NCI-H2107 (cell line): ENCODE results near the gene AGBL5.

Experiments
- DNase-seq: peaks from one replicate; lab custom pipeline; 2025; lab: John Stamatoyannopoulos, UW

Gene AGBL5

GRCh38 chr2:27050996-27051901, at the start of gene AGBL5:
TSS of gene AGBL5 (plus strand) at chr2:27051668. CDS start at chr2:27052959, 1,291 bp downstream.
- DNase-seq: peak; percentile 78

GRCh38 chr2:27001950-27002349, 49.5 kb upstream of the AGBL5 start:
- no peak for DNase-seq

GRCh38 chr2:27003007-27003406, 48.5 kb upstream of the AGBL5 start:
- DNase-seq: no peak

- DNase-seq: no peak
Observed at GRCh38 chr2:27003857-27004256, 47.6 kb upstream of the AGBL5 start.

- DNase-seq: no peak
Observed at GRCh38 chr2:27006602-27007415, 44.7 kb upstream of the AGBL5 start.

- no peak for DNase-seq
Observed at GRCh38 chr2:27007416-27008374, 43.8 kb upstream of the AGBL5 start.

- DNase-seq: no peak
Observed at GRCh38 chr2:27008678-27009077, 42.8 kb upstream of the AGBL5 start.

- no peak for DNase-seq
Observed at GRCh38 chr2:27009083-27009482, 42.4 kb upstream of the AGBL5 start.

- no peak for DNase-seq
Observed at GRCh38 chr2:27009716-27010115, 41.8 kb upstream of the AGBL5 start.

- no peak for DNase-seq
Observed at GRCh38 chr2:27010139-27010538, 41.3 kb upstream of the AGBL5 start.

GRCh38 chr2:27013738-27014137, 37.7 kb upstream of the AGBL5 start:
- no peak for DNase-seq

- no peak for DNase-seq
Observed at GRCh38 chr2:27014771-27015433, 36.6 kb upstream of the AGBL5 start.

- peak; percentile 23 for DNase-seq
Observed at GRCh38 chr2:27016801-27017325, 34.6 kb upstream of the AGBL5 start.

- no peak for DNase-seq
Observed at GRCh38 chr2:27018142-27018541, 33.3 kb upstream of the AGBL5 start.

GRCh38 chr2:27019459-27019858, 32.0 kb upstream of the AGBL5 start:
- DNase-seq: no peak

GRCh38 chr2:27019931-27020855, 31.3 kb upstream of the AGBL5 start:
- no peak for DNase-seq

- no peak for DNase-seq
Observed at GRCh38 chr2:27021253-27022049, 30.0 kb upstream of the AGBL5 start.

GRCh38 chr2:27023740-27024139, 27.7 kb upstream of the AGBL5 start:
- no peak for DNase-seq

- DNase-seq: no peak
Observed at GRCh38 chr2:27024188-27024587, 27.3 kb upstream of the AGBL5 start.
